Measurements from ENCODE around the gene LAMA2.

Gene LAMA2

DNA sequence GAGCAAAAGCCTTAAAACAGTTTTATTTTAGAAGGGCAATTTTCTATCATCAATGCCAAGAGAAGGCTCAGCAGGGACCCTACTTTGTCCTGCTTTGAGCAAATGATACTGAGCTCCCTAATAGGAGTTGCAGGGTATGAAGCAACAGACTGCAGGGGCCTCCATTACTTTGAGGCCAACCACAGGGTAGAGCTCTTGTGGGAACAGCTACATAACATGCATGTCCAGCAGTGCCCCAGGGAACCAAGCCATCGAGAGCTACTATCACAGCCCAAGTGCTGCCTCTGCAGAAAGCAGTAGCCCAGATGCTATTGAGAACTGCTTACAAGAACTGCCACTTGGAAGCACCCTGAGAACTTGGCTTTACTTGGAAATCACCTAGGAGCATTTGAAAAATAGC lies 222.1 kb downstream of the LAMA2 start:
- FAIRE-seq (no peak), DNase-seq (ENCODE audit: insufficient read length, low spot score) (no peak)
- TF ChIP-seq, protein P1, sequence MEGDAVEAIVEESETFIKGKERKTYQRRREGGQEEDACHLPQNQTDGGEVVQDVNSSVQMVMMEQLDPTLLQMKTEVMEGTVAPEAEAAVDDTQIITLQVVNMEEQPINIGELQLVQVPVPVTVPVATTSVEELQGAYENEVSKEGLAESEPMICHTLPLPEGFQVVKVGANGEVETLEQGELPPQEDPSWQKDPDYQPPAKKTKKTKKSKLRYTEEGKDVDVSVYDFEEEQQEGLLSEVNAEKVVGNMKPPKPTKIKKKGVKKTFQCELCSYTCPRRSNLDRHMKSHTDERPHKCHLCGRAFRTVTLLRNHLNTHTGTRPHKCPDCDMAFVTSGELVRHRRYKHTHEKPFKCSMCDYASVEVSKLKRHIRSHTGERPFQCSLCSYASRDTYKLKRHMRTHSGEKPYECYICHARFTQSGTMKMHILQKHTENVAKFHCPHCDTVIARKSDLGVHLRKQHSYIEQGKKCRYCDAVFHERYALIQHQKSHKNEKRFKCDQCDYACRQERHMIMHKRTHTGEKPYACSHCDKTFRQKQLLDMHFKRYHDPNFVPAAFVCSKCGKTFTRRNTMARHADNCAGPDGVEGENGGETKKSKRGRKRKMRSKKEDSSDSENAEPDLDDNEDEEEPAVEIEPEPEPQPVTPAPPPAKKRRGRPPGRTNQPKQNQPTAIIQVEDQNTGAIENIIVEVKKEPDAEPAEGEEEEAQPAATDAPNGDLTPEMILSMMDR (IDR thresholded peaks at IDR 0.05; ENCODE audit: insufficient read depth, missing control alignments) = no peak

DNA sequence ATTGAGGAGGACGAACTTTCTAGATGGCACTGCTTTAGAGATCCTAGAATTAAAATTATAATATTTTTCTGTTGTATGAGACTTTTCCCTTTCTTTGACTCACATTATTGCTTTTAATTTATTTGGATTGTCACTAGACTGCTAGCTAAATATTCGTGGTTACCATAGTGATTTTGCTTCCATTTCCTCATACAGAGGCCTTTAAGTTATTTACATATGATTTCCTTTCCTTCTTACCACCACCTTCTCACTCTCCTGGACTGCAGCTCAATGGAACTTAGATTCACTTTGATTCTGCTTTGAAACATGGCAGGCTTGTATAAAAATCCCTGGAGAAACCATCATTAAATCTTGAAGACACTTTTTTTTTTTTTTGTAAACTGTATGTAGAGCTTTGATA lies 222.9 kb downstream of the LAMA2 start:
- FAIRE-seq = no peak
- DNase-seq (ENCODE audit: insufficient read length, low spot score) = no peak
- TF ChIP-seq, protein P1 (IDR thresholded peaks at IDR 0.05; ENCODE audit: insufficient read depth, missing control alignments) = no peak

GRCh38 chr6:129108337-129108736 lies 225.4 kb downstream of the LAMA2 start:
- DNase-seq (ENCODE audit: insufficient read length, low spot score) (no peak), FAIRE-seq (no peak)
- TF ChIP-seq, protein P1 (IDR thresholded peaks at IDR 0.05; ENCODE audit: insufficient read depth, missing control alignments) = no peak

DNA sequence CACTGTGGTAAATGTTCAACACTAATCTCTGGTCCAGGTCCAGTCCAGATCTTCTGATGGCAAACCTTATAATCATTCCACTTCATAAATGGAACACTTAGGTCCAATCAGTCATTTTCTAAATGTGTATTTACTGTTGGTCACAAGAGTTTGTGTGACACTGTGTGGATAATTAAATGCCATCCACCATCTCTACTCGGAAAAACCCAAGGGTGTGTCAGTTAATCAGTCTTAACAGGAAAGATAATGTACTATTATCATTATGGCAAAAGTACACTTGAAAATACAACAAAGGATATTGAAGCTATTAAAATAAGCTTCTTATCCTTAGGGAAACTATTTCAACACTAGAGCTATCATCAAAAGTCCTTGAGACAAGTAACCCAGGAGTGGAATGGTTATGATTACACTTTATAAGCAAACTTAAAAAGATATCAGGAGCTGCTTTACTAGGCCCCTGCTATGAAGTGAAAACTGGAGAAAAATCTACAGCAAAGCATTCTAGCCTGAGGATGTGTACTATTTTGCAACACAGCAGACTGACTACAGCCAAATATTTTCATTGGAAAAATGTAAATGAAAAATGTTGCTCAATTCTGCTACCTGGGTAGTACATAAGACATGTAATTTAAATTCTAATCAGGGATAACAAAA lies 227.9 kb downstream of the LAMA2 start:
- no peak for DNase-seq (ENCODE audit: insufficient read length, low spot score)
- TF ChIP-seq, protein P1 (IDR thresholded peaks at IDR 0.05; ENCODE audit: insufficient read depth, missing control alignments) = no peak
- peak; percentile 73 for FAIRE-seq

GRCh38 chr6:129111346-129111745 lies 228.4 kb downstream of the LAMA2 start:
- DNase-seq (ENCODE audit: insufficient read length, low spot score) (no peak), FAIRE-seq (no peak)
- TF ChIP-seq, protein P1 (IDR thresholded peaks at IDR 0.05; ENCODE audit: insufficient read depth, missing control alignments) = no peak

DNA sequence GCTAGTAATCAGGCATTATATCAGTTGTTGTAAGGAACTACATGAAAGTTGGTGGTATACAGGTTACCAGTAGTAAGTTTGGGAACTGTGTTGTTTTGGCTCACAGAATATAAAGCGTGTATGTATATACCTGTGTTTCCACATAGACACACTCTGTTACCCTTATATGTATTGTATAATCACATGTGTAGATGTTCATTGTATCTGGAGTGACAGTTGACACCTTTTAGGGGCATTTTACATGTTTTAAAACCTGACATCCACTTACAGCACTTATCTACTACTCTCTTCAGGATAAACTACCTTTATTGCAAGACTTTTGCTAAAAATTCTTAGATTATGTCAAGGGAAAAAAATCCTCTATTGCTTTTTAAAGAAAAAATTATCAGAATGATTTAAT lies 228.9 kb downstream of the LAMA2 start:
- FAIRE-seq (no peak), DNase-seq (ENCODE audit: insufficient read length, low spot score) (no peak)
- TF ChIP-seq, protein P1 (IDR thresholded peaks at IDR 0.05; ENCODE audit: insufficient read depth, missing control alignments) = no peak

GRCh38 chr6:129112591-129112990 lies 229.7 kb downstream of the LAMA2 start:
- no peak for DNase-seq (ENCODE audit: insufficient read length, low spot score)
- no peak for FAIRE-seq
- TF ChIP-seq, protein P1 (IDR thresholded peaks at IDR 0.05; ENCODE audit: insufficient read depth, missing control alignments) = no peak
